ENCODE data around the gene WHRN.

Gene WHRN

GRCh38 chr9:114394523-114395333 lies 110.5 kb downstream of the WHRN start:
- no peak for DNase-seq

DNA sequence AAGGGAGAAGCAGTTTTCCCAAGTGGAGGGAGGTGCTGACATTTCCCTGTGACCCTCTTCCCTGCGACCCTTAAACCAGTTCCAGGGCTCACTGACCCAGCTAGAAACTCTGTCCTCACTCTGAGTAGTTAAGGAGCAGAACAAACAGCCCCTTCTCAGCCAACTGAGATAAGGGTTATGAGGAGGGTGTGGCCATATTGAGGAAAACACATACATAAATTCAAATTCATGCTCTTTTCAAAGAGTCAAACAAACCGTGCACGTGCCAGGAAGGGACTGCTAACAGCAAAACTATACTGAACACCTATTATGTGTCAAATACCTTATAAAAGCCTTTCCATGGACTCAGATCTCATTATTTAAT lies 112.5 kb downstream of the WHRN start:
- DNase-seq: no peak

GRCh38 chr9:114390952-114391351 lies 114.3 kb downstream of the WHRN start:
- DNase-seq: no peak

GRCh38 chr9:114389612-114390368 lies 115.5 kb downstream of the WHRN start:
- no peak for DNase-seq

- DNase-seq: no peak
Measured at GRCh38 chr9:114388764-114389375, 116.4 kb downstream of the WHRN start.

- DNase-seq: no peak
Measured at GRCh38 chr9:114388357-114388682, 117.0 kb downstream of the WHRN start.

GRCh38 chr9:114387680-114388356 lies 117.5 kb downstream of the WHRN start, which contains the start of gene AKNA:
TSS of gene AKNA (minus strand) at chr9:114387982. CDS start at chr9:114381333, 6,649 bp downstream.
- DNase-seq: peak; percentile 76

- no peak for DNase-seq
Measured at GRCh38 chr9:114386886-114387679, 118.2 kb downstream of the WHRN start.

GRCh38 chr9:114386361-114386885 lies 118.8 kb downstream of the WHRN start:
- DNase-seq: no peak

DNA sequence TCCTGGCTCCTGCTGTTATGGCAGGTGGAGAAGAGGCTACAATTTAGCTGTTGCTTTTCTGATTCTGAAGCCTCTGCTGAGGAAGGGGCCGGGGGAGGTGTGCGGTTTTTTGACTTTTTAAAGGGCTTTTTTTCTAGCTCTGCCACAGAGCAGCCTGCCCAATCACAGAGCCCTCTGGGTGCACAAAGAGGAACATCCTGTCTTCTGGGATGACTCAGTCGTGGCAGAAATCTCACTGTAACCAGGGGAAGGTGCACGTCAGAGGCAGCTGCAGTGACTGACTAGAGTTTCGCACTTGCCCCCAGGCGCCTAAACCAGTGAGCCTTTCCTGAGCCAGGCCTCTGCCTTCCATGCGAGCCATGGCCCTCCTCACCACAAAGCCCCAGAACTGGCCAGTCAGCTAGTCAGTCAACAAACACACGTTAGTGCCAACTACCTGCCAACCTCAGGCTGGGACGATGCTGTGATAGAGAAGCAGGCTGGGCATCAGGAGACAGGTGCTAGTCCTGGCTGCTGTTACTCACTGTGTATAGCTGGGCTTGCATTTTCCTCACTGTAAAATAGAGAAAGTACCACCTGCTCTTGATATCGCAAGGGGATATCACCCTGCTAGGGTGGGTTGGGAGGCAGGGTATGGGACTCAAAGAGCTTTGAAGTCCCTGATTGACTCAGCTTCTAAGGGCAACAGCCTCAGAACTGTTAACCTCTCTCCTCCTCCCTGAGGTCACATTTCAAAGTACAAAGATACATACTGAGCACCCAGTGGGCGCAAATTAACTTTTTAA lies 119.7 kb downstream of the WHRN start:
- DNase-seq: no peak

DNA sequence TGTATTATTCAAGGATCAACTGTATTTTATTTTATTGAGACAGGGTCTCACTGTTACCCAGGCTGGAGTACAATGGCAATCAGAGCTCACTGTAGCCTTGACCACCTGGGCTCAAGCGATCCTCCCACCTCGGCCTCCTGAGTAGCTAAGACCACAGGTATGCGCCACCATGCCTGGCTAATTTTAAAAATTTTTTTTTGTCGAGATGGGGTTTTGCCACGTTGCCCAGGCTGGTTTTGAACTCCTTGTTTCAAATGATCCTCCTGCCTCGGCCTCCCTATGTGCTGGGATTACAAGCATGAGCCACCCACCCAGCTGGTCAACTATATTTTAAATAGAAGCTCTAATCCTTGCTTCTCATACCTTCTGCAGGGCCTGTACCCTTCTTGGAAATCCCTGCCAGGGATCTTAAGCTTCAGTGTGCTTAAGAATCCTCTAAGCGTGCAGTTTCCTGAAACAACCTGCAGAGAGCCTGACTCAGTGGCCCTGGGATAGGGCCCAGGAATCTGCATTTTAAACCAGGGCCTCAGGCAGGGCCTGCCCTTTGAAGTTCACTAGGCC lies 120.4 kb downstream of the WHRN start:
- DNase-seq: no peak

DNA sequence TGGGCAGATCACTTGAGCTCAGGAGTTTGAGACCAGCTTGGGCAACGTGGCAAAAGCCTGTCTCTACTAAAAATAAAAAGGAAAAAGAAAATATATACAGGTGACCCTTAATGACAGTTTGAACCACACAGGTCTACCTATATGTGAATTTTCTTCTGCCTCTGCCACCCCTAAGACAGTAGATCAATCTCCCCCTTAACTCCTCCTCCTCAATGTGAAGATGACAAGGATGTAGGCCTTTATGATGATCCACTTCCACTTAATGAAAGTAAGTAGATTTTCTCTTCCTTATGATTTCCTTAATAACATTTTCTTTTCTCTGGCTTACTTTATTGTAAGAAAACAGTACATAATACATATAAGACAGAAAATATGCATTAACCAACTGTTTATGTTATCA lies 120.9 kb downstream of the WHRN start:
- no peak for DNase-seq

GRCh38 chr9:114383521-114384231 lies 121.6 kb downstream of the WHRN start:
- no peak for DNase-seq

GRCh38 chr9:114382699-114383520 lies 122.4 kb downstream of the WHRN start:
- DNase-seq: no peak

- DNase-seq: no peak
Measured at GRCh38 chr9:114378883-114379282, 126.4 kb downstream of the WHRN start.

DNA sequence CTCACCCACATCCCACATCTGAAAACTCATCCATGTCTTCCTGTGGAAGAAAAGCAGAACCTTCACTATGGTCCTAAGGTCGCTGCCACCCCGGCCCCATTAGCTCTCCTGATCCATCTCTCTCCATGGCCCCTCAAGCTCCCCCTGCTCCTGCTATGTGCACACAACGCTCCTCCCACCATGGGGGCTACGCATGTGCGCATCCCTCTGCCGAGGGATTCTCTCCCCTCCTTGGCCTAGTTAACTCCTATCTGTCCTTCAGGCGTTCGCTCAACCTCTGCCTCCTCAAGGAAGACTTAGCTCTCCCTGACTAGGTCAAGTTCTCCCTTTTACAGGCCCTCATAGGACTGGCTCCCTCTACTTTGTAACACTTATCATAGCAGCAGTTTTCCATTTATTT lies 127.3 kb downstream of the WHRN start:
- DNase-seq: no peak

DNA sequence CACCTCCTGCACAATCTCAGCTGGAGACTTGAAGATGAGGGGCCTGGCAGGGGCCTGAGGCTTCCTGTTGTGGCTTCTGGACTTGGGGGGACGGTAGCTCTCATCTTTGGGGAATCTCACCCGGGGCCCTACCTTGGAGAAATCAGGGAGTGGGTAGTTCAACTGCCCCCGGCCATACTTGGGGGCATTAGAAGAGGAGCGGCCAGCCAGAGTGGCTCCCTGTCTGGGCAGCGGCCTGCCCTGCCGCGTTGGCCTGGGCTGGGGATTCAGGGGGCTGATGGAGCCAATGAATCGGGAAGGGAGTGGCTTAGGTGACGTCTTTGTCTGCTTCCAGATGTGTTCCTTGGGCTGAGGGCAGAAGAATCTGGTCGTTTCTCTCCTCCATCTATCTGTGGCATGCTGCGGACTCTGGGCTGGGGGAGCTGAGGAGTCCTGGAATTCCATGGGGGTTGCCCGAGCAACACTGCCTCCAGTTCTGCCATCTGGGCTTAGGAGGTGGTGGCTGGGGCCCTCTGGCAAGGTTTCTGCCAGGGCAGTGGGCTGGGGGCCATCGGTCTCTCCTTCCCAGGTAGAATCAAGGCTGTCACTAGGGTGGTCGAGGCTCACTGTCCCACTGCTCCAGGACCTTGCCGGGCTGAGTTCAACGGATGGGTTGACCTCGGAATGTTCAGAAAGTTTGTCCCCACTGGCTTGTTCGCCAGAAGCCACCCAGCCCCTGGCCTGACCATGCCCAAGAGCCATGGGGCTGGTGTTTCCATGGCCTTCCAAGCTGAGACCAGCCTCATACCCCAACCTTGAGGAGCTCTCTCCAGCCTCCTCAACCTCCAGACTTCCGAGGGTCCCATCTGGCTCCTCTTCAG lies 128.5 kb downstream of the WHRN start:
- no peak for DNase-seq

GRCh38 chr9:114375386-114376175 lies 129.7 kb downstream of the WHRN start:
- no peak for DNase-seq
